Activated CD4-positive, CD25-positive, alpha-beta regulatory T cell treated with anti-CD3 and anti-CD28 coated beads, Interleukin-2, amount 50 U/mL, for 16 hours (primary cell): Measurements from ENCODE around the gene RGCC.

ENCODE experiments used
- DNase-seq: peaks from one replicate; pipeline ENCODE4 v3.0.0-alpha.2; 2020; ENCODE audit warnings: low read depth, low spot score

Gene RGCC

GRCh38 chr13:41453620-41454019, 3.7 kb upstream of the RGCC start:
- no peak for DNase-seq

DNA sequence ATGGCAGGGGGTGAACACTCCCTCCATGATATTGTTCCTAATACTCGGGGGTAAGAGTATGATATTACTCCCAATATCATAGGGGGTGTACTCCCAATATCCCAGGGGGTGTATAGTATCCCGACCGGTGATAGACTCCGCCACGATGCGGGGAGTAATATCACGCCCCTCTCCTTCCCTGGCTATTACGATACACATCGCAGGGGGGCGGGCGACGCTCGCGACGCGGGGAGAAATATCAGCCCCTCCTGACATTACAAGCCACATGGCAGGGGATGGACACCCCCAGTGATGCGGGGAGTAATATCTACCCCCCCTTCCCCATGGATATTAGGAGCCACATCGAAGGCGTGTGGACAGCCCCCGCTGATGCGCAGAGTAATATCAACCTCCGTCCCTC, 3.2 kb upstream of the RGCC start:
- no peak for DNase-seq

DNA sequence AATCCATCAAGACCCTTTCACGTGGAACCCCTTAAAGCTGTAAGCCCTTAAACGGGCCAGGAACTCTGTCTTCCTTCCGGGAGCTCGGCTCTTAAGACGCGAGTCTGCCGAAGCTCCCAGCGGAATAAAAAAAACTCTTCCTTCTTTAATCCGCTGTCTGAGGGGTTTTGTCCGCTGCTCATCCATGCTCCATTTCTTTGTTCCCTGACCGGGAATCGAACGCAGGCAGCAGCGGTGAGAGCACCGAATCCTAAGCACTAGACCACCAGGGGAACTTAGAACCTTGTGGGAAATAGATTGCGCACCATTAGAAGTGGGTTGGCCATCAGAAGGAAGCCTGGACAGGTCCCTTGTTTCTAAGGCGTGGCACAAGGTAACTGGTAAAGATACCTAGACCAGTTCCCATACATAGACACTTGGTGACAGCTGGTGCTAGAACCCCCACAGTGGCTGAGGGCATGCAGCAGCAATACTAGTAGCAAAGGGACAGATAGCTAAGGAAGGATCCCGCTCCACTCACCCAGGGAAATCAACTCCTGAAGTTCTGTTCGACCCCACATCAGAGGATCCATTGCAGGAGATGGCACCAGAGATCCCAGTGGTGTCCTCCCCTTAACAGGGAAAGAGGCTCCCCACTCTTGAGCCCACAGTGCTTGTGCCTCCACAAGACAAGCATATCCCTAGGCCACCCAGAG, 1.5 kb upstream of the RGCC start:
- DNase-seq = no peak

GRCh38 chr13:41457589-41458186, 338 bp downstream of the RGCC start:
- DNase-seq = no peak

DNA sequence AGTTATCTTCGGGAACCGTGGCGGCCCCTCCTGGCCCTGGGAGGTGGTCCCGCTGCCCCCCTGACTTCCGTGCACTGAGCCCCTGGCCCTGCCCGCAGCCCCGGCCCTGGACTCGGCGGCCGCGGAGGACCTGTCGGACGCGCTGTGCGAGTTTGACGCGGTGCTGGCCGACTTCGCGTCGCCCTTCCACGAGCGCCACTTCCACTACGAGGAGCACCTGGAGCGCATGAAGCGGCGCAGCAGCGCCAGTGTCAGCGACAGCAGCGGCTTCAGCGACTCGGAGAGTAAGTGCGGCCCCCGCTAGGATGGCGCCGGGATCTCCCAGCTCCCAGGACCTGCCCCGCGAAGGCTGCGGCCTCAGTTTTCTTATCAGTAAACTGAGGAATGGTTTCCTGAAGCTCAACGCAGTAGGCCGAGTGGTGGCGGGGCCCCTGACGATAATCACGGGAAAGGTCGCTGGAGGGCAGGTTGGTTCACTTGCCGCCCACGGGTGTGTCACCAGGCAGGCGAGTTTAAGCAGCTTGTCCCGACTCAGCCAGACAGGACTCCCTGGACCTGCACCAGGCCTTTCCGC, 924 bp downstream of the RGCC start:
- no peak for DNase-seq

DNA sequence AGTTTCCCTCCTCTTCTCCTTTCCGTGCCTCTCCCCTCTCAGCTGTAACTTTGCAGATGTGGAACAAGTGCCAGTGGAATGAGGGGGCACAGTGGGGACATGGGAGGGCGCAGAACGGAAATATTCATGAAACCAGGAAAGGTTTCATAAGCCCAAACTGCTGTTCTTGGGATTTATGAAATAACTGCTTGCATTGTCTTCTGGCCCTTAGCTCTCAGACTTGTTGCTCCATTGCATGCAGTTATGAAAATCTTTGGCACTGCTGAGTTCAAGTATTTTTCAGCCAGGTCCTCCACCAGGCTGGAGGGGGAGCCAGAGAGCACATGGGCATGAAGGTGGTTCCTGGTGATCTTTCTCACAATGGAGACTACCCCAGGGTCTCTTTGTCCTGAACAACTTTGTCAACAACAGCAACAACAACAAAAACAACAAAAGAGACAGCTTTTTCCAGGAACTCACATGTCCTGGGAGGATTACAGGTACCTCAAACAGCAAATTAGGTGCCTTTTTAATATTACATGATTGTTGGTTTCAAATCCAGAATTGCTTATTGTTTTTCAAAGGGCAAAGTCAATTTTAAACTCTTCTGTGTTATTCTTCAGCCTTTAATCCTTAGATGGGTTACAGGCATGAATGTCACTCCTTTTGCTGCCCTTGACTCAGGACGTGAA, 1.5 kb downstream of the RGCC start:
- DNase-seq = peak; percentile 51

GRCh38 chr13:41459432-41460073, 2.2 kb downstream of the RGCC start:
- no peak for DNase-seq

GRCh38 chr13:41460074-41460465, 2.7 kb downstream of the RGCC start:
- DNase-seq = no peak

DNA sequence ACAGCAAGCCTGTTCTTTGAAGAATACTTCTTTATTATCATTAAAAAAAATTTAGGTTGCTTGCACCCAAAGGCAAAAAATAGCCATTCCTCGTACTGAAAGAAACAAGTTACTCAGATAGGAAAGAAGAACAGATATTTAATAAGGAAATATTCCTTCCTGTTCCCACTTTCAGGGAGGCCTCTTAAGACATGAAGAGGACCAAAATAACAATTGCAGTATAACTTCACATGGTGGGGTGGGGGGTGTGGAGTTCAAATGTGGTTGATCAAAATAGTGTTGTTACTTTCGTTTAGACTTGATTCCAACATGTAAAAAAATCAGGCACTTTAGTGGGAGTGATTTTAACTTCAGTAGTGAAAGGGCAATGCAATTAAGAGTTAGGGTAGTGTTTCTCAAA, 3.6 kb downstream of the RGCC start:
- DNase-seq = no peak

DNA sequence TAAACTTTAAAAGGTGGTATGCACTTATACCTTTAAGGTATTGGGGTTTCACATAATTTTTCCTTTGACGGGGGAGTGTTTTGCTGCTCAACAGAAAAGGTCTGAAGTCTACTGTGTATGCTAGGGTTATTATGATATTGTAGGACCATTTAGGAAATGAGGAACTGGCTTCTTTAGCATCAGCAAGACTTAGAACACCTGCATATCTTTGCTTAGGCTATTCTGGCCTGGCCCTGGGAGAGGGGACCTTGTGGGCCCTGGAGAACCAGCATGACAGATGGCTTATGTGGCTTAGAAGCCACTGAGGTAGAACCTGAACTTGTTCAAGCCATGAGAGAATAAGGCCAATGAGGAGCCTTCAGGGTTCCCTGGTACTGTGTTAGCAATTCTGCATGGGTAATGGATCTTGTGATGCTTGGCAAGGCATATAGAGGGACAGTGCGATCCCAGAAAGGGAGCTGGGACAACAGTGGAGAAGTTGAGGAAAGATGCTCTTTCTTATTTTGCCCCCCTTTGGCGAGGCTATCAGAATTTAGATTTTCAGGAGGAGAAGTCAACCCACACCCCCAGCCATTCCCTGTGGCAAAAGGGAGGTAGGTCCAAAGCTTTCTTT, 4.3 kb downstream of the RGCC start:
- DNase-seq = no peak

GRCh38 chr13:41462427-41462826, 5.1 kb downstream of the RGCC start:
- DNase-seq = no peak

- DNase-seq = no peak
Observed at GRCh38 chr13:41463838-41464602, 6.7 kb downstream of the RGCC start.

GRCh38 chr13:41465241-41465847, 8.0 kb downstream of the RGCC start:
- peak; percentile 76 for DNase-seq

DNA sequence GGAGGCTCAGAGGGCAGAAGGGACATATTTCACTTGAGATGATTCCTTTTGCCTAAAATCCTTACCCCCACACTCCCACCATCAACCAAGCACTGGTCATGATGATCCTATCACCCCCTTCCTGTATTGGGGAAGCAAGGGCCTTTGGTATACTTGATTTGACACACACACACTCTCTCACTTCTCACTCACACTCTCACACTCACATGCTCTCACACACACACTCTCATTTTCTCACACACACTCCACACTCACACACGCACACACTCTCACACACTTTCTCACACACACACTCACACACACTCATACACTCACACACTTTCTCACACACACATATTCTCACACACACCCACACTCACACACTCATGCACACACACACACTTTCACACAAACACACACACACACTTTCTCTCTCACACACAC, 8.6 kb downstream of the RGCC start:
- DNase-seq = no peak

- DNase-seq = no peak
Observed at GRCh38 chr13:41467425-41467945, 10.1 kb downstream of the RGCC start.

DNA sequence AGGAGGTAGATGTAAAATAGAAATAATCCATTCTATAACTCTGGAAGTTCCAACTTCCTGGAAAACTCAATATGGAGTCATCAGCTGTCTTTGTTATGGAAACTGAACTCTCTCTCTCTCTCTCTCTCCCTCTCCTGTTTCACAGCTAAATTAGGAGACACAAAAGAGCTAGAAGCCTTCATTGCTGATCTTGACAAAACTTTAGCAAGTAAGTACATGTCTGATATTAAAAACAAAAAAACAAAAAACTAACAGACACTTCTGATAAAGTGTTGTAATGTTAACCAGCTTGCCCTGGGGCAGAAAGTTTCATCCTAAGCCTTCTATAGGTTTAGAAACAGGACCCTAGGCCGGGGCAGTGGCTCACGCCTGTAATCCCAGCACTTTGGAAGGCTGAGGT, 11.3 kb downstream of the RGCC start:
- no peak for DNase-seq

GRCh38 chr13:41470196-41470595, 12.8 kb downstream of the RGCC start:
- DNase-seq = no peak

DNA sequence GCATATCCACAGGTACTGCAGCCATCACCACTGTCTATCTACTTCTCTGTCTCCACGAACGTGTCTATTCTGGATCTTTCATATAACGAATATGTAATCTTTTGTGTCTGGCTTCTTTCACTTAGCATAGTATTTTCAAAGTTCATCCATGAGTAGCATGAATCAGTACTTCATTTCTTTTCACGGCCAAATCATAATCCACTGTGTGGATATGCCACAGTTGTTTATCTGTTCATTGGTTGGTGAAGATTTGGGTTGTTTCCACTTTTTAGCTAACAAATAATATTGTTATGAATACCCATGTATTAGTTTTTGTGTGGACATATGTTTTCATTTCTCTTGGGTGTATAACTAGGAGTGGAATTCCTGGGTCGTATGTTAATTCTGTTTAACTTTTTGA, 14.4 kb downstream of the RGCC start:
- DNase-seq = no peak

DNA sequence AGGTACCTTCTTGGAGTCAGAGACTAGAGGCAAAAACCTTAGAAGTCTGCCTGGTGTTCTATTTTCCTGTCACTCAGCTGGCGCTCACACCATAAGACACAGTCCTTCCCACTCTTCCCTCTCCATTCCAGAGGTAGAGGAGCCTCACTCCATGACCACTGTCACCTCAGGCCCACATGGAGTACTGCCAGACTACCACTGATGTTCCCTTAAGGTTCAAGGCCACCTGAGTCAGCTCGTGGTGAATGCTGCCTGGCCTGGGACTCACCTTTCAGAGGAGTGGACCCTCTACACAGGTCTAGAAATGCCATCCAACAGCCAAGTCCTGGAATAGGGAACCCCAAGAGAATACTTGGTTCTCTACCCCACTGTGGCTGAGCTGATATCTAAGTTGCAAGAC, 29.9 kb downstream of the RGCC start:
- DNase-seq = no peak

DNA sequence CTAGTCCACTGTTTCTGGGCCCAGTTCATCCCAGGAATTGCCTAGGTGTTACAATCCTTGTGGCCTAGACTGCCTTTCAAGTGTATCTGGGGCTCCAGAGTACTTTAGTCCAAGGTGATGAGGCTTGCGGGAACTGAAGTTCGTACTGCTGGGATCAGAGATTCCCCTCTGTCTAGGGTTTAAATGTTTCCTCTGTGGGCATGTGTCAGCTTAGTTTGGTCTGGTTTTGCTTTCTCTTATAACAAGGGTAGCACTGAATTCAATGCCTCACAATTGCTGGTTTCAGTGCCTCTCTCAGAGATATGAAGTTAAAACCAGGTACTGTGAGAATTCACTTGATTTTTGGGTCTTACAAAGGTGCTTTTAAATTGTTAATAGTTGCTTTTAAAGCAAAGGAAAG, 30.8 kb downstream of the RGCC start:
- no peak for DNase-seq
